ENCODE data around the gene QTRT2.

GRCh38 chr3:114026331-114026730 is 30.2 kb upstream of the QTRT2 start:
- TF ChIP-seq CTCF (IDR thresholded peaks at IDR 0.05 in 4 of 5, conservative IDR thresholded peaks at IDR 0.05 in 1 of 5), result no peak
- TF ChIP-seq POLR2A (IDR thresholded peaks at IDR 0.05), result no peak
